Astrocyte (in vitro differentiated cells and primary cell): ENCODE measurements around the gene STUB1. TPM values are rescaled to one million over a fixed set of nuclear protein-coding genes. Genes with fewer than 3 reads are reported as not detected.

ENCODE experiments used
- DNase-seq: peaks from one replicate; pipeline ENCODE4 v3.0.0-alpha.2; 2010; ENCODE audit warnings: low read depth
- FAIRE-seq: peaks from 2 replicates; lab custom pipeline; 2011; peaks lifted over from hg19 to GRCh38; lab: Jason Lieb, UNC
- H2AFZ ChIP-seq: 2 replicates; pipeline ENCODE4 v1.6.0; 2012; ENCODE audit warnings: low read depth, low read length, inconsistent platforms
- H3K27ac ChIP-seq: 2 replicates; pipeline ENCODE4 v1.5.1; 2011; ENCODE audit warnings: low read depth, low read length, inconsistent platforms
- H3K27me3 ChIP-seq: 2 replicates; pipeline ENCODE4 v1.6.0; 2011; ENCODE audit warnings: low read length, inconsistent platforms; ENCODE audit not compliant: insufficient read depth
- H3K36me3 ChIP-seq: 2 replicates; pipeline ENCODE4 v1.5.1; 2011; ENCODE audit warnings: low read length, inconsistent platforms; ENCODE audit not compliant: insufficient read depth
- H3K4me1 ChIP-seq: 2 replicates; pipeline ENCODE4 v1.5.1; 2011; ENCODE audit warnings: low read length, inconsistent platforms; ENCODE audit not compliant: insufficient read depth
- H3K4me2 ChIP-seq: 2 replicates; pipeline ENCODE4 v1.6.0; 2012; ENCODE audit warnings: low read length, inconsistent platforms
- H3K4me3 ChIP-seq: 2 replicates; pipeline ENCODE4 v1.5.1; 2011; ENCODE audit warnings: low read depth, mild to moderate bottlenecking, low read length, inconsistent platforms; ENCODE audit not compliant: insufficient read depth
- H3K79me2 ChIP-seq: 2 replicates; pipeline ENCODE4 v1.6.0; 2012; ENCODE audit warnings: mild to moderate bottlenecking, low read length, inconsistent platforms; ENCODE audit not compliant: insufficient read depth
- H3K9ac ChIP-seq: 2 replicates; pipeline ENCODE4 v1.6.0; 2012; ENCODE audit warnings: mild to moderate bottlenecking, low read length, inconsistent platforms
- H3K9me3 ChIP-seq: 2 replicates; pipeline ENCODE4 v1.5.1; 2012; ENCODE audit warnings: low read depth, mild to moderate bottlenecking, low read length, inconsistent platforms; ENCODE audit not compliant: insufficient read depth
- H4K20me1 ChIP-seq: 2 replicates; pipeline ENCODE4 v1.6.0; 2012; ENCODE audit warnings: low read length, inconsistent platforms; ENCODE audit not compliant: insufficient read depth
- H3K27ac Mint-ChIP-seq: one replicate; pipeline ENCODE4 v1.8.0; 2021; ENCODE audit warnings: mild to moderate bottlenecking, mixed read lengths; ENCODE audit not compliant: unreplicated experiment
- H3K27me3 Mint-ChIP-seq: one replicate; pipeline ENCODE4 v1.8.0; 2021; ENCODE audit warnings: low read depth, mixed read lengths; ENCODE audit not compliant: unreplicated experiment
- H3K36me3 Mint-ChIP-seq: one replicate; pipeline ENCODE4 v1.8.0; 2021; ENCODE audit warnings: low read depth, mixed read lengths; ENCODE audit not compliant: unreplicated experiment
- H3K4me1 Mint-ChIP-seq: one replicate; pipeline ENCODE4 v1.8.0; 2021; ENCODE audit warnings: low read depth, mixed read lengths; ENCODE audit not compliant: unreplicated experiment
- H3K4me3 Mint-ChIP-seq: one replicate; pipeline ENCODE4 v1.8.0; 2021; ENCODE audit warnings: mild to moderate bottlenecking, moderate library complexity, mixed read lengths; ENCODE audit not compliant: unreplicated experiment
- H3K9me3 Mint-ChIP-seq: one replicate; pipeline ENCODE4 v1.8.0; 2021; ENCODE audit warnings: mild to moderate bottlenecking, mixed read lengths; ENCODE audit not compliant: unreplicated experiment
- CTCF ChIP-seq: IDR thresholded peaks from 2 replicates; pipeline ENCODE4 v1.5.1; 2011; ENCODE audit warnings: low read depth, mild to moderate bottlenecking, inconsistent platforms, low read length, moderate library complexity; ENCODE audit not compliant: insufficient read depth
- EZH2 ChIP-seq: IDR thresholded peaks from 2 replicates; pipeline ENCODE4 v1.6.1; 2012; ENCODE audit warnings: mild to moderate bottlenecking, low read length, inconsistent platforms; ENCODE audit not compliant: insufficient read depth
- total RNA-seq: library from RNA; stranded (reverse); gene quantifications from 2 replicates; pipeline ENCODE4 v1.2.1, GENCODE V29; 2021

STUB1 gene
- total RNA-seq, 1 donor from 2014 or later, result 140 TPM

- H3K36me3 ChIP-seq, result peaks cover 3% of the 10 kb centered on the region
- H2AFZ ChIP-seq, result no peak overlapping the region
- peak overlapping the region; percentile 89 for H3K4me3 Mint-ChIP-seq
- peak overlapping the region; percentile 78 for H3K4me3 ChIP-seq
- H3K9ac ChIP-seq, result peak overlapping the region; percentile 90
- H3K4me1 Mint-ChIP-seq, result peaks cover 13% of the 10 kb centered on the region
- TF ChIP-seq CTCF (no peak), EZH2 (no peak)
- H3K4me1 ChIP-seq, result peaks cover 32% of the 10 kb centered on the region
- no peaks in the 10 kb centered on the region for H3K27me3 Mint-ChIP-seq
- peaks cover 9% of the 10 kb centered on the region for H3K36me3 Mint-ChIP-seq
- H3K27ac Mint-ChIP-seq, result peak overlapping the region; percentile 87
- H3K27me3 ChIP-seq, result no peaks in the 10 kb centered on the region
- no peaks in the 10 kb centered on the region for H3K9me3 ChIP-seq
- peaks cover 34% of the 10 kb centered on the region for H4K20me1 ChIP-seq
- FAIRE-seq, result no peak
- H3K4me2 ChIP-seq, result peak overlapping the region; percentile 98
- DNase-seq, result peak; percentile 37
- peaks cover 50% of the 10 kb centered on the region for H3K79me2 ChIP-seq
- H3K9me3 Mint-ChIP-seq, result no peaks in the 10 kb centered on the region
- H3K27ac ChIP-seq, result peak overlapping the region; percentile 70
These were observed 946 bp downstream of the STUB1 start for GRCh38 chr16:680967-681745.

GRCh38 chr16:681746-682427 lies 1.7 kb downstream of the STUB1 start:
- DNase-seq (peak; percentile 16), FAIRE-seq (no peak)
- peak overlapping the region; percentile 89 for H3K4me3 Mint-ChIP-seq
- no peak overlapping the region for H2AFZ ChIP-seq
- H3K79me2 ChIP-seq, result peaks cover 55% of the 10 kb centered on the region
- no peaks in the 10 kb centered on the region for H3K9me3 ChIP-seq
- peaks cover 3% of the 10 kb centered on the region for H3K36me3 ChIP-seq
- no peaks in the 10 kb centered on the region for H3K27me3 Mint-ChIP-seq
- H3K4me1 ChIP-seq, result peaks cover 32% of the 10 kb centered on the region
- H3K4me1 Mint-ChIP-seq, result peaks cover 13% of the 10 kb centered on the region
- H3K9ac ChIP-seq, result peak overlapping the region; percentile 90
- H4K20me1 ChIP-seq, result peaks cover 31% of the 10 kb centered on the region
- no peak for TF ChIP-seq CTCF
- TF ChIP-seq EZH2, result no peak
- no peaks in the 10 kb centered on the region for H3K27me3 ChIP-seq
- H3K9me3 Mint-ChIP-seq, result no peaks in the 10 kb centered on the region
- H3K27ac Mint-ChIP-seq, result peak overlapping the region; percentile 87
- H3K36me3 Mint-ChIP-seq, result peaks cover 8% of the 10 kb centered on the region
- peak overlapping the region; percentile 98 for H3K4me2 ChIP-seq
- no peak overlapping the region for H3K27ac ChIP-seq
- peak overlapping the region; percentile 78 for H3K4me3 ChIP-seq
